SW 1271 (cell line): Measurements from ENCODE around the gene AATK.

Experiments
- DNase-seq, 2 experiments: peaks; one replicate each; lab custom pipeline; 2025; lab: John Stamatoyannopoulos, UW

The AATK gene

DNA sequence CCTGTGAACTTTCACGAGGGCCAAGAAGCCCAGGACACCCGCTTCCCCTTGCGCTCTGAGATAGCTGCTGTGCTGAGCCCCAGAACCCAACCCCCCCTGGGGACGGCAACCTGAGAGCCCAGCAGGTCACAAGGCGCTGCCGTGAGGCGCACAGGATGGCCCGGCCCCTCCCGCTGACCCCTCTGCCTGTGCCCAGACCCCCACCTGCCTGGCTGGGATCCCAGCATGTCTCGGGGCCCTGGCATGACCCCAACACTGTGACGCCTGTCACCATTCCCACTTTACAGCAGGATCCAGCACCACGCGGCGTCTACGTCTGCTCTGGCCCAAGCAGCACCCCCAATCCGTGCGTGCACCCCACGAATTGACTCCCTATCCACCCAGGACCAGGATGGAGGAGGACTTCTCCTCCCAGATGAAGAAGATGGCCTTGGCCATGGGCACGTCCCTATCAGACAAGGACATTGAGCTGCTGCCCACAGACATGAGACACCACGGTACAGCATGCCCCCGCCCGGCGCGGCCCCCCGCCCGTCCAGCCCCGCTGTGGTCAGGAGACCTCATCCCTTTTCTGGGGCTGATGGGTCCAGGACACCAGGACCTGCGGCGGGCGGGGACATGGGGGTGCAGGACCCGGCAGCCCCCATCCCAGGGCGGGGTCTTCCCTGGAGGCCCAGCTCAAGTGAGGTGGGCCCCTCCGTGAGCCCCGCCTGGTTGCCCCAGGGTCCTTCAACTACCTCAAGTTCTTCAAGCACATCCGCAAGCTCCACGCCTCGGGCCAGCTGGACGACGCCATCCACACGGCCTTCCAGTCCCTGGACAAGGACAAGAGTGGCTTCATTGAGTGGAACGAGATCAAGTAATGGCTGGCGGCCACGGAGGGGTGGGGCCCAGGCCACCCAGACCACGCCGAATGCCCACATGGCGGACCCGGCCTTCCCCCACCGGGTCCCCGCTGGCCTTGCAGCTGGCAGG, 15.1 kb upstream of the AATK start:
- no peak for DNase-seq

DNA sequence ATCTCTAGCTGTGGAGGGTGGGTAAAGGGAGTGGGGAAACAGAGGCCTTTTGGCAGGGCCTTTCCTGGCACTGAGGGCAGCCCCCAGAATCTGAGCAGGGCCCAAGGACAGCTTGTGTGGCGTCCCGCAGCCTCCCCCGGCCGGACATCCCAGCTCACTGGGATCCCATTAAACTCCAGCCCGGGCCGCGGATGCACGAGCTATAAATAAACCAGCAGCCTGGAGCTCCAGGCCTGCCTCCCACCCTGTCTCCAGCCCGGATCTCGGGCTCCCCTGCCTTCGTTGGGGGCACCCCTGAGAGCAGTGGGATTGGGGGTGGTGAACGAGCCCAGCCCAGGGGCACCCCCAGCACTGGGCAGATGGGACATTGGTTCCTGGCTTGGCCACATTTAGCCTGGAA, 13.8 kb upstream of the AATK start:
- no peak for DNase-seq

DNA sequence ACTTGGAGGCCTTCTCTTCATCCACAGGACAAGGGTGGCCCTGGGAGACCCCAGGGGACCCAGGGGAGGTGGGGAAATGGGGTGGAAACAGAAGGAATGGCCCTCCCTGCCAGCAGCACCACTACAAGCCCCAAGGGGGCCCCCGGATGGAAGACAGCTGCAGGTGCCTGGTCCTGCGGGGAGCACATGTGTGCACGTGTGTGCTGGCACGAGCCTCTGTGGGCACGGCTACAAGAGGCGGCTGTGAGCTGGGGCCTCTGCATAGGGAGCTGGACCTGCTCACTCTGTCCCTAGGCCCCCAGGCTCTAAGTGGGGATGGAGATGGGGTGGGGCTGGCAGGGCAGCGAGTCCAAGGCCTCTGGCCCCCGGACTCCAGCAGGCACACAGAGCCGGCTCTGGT, 13.2 kb upstream of the AATK start:
- no peak for DNase-seq

- DNase-seq: no peak
Measured at GRCh38 chr17:81178136-81179091, 12.4 kb upstream of the AATK start.

- DNase-seq: no peak
Measured at GRCh38 chr17:81176666-81177065, 10.6 kb upstream of the AATK start.

GRCh38 chr17:81173762-81174155, 7.7 kb upstream of the AATK start:
- DNase-seq: no peak

GRCh38 chr17:81173052-81173761, 7.2 kb upstream of the AATK start:
- DNase-seq: no peak

DNA sequence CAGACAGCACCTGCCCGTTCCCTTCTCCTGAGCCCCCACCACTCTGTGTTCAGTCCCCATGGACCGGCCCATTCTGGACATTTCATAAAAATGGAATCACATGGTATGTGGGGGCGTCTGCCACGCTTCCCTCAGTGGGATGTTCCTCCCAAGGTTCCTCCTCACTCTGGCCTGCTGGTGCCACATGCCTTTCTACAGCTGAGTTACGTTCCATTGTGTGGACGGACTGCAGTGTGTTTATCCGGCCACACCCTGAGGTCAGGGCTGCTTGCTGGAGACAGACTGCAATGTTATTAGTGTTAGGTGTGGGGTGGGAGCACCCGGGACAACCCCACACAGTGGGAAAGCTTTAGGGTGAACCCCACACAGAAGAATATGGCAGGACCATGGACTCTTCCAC, 5.9 kb upstream of the AATK start:
- DNase-seq: no peak

GRCh38 chr17:81170727-81171494, 4.9 kb upstream of the AATK start:
- DNase-seq: no peak

DNA sequence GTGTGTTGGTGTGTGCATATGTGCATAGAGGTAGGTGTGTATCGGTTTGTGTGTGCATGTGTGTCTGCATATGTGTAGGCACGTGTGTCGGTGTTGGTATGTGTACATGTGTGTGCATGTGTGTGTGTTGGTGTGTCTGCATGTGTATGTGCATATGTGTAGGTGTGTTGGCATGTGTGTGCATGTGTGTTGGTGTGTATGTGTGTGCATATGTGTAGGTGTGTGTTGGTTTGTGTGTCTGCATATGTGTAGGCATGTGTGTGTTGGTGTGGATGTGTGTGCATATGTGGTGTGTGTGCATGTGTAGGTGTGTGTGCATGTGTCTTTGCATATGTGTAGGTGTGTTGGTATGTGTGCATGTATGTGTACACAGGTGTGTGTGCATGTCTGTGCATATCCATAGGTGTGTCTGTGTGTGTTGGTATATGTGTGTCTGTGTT, 3.9 kb upstream of the AATK start:
- no peak for DNase-seq

- no peak for DNase-seq
Measured at GRCh38 chr17:81167638-81168037, 1.6 kb upstream of the AATK start.

GRCh38 chr17:81167194-81167524, 1.1 kb upstream of the AATK start:
- no peak for DNase-seq

DNA sequence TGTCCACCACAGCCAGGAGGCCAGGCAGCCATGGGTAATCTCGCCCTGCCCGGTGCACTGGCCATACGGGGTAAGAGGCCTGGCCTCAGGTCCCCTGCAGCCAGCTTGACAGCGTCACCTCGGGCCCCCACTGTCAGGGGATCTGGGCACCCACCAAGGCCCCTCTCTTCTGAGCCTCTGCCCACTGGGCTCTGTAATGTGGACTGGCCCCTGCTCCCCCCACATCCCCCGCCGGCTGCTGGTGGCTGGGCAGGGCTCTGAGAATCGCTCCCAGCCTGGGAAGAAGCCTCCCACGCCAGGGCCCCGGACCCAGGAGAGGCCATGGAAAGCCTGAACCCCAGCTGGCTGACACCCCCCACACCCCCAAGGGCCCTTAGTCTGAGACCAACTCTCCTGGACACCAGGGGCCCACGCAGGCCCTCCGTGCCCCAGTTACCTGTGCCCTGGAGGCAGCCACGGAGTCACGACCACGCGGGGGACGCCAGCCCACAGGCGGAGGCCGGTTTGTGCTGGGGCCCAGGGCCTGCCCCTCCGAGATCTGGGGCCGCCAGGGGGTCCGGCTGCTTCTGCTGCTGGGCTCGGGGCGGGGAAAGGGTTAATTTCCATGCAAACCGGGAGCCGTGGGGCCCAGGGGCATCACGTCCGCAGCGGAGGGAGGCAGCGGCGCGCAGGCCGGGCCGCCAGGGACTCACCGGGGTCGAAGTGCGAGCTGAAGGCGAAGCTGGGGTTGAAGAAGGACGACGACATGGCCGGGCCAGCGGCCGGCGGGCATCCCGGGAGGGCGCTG, 582 bp downstream of the AATK start, which contains the start of gene PVALEF:
Gene PVALEF, plus strand, starts transcription at position 262 of the 787 bp plus-strand sequence. CDS start 15,720 bp downstream, outside the sequence.
- DNase-seq: no peak

DNA sequence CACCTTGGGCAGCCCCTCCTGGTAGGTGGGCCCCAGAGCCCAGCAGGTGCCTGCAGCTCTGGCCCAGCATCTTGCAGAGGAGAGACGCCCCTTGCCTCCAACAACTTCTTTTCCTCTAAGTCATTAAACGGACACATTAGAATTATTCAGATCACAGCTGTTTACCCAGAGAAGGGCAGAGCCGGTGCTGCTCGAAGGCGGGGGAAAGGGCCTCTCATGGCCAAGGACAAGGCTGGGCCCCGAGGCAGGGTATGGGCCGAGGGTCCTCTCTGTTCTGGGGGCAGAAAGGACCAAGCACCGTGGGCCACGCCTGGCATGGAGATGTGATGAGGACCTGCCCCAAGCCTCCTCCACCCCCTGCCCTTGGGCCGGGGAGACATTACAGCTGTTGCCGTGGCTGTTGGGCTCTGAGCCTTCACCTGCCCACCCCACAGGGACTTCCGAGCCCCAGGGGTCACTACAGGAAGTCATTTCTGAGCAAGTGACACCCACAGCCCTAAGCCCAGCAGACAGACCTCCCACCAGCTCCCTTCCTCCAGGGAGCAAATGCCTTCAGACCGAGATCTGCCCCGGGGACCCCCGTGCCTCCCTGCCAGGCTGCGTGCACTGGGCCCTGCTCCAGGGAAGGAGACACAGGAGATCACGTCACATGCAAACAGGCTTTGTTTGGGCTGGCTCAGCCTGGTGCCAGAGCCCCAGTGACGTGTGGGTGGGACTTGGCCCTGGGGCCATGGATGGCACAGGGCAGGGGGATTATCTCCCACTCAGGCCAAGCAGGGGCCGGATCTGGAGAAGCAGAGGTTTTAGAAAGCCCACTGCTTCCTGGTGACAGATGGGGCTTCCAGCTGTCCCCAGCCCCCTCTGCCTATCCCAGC, 1.4 kb downstream of the AATK start:
- no peak for DNase-seq

DNA sequence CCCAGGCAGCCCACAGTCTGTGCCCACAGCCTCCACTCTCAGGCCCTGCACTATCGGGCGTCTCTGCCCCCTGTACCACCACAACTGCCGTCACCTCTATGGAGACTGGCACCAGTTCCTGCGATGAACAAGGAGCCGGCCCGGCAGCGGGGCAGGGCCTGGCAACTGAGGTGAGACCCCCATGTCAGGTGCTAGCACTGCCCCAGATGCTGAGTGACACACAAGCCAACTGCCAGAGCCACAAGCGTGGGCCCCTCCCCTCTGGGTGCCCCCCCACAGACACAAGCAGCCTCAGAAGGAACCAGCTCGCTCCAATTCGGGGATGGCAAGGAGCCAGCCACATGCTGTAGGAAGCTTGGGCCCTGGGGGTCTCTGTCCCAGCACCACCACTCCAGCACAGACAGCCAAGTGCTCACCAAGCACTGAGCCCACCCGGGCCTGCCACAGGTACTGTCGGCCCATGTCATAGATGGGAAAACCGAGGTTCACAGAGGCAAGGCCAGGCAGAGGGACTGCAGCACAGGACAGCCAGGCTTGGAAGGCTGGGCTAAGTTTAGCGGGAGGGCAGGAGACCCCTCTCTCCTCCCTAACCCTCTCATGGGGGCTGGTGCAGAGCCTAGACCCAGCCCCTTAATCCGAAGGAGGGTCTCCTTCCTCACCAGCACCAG, 2.2 kb downstream of the AATK start:
- DNase-seq: no peak

DNA sequence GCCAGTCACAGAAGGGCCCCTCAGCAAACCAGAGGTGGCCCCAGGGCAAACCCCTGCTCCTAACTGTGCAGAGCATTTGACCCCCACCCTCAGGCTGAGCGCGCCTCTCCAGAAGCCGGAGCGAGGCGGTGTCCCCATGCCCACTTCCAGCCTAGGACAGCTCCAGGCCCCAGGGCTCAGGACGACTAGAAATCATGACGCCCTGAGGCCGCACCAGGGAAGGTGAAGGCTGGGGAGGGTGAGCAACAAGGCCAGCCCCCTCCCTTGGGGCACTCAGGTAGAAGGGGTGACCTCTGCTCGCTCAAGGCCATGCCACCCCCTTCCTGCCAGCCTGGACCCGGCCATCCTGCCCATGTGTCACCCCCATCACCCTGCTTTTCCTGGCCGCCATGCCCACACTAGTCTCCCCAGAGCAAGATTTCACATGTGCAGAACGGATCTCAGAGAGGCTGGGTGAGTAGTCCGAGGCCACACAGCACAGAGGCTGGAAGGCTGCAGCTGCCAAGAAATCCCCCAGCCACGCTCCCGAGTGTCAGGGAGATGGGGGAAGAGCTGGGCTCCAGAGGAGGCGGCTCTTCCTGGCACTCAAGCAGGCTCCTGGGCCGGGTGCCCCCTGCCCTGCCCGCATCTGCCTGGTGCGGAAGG, 2.8 kb downstream of the AATK start:
- DNase-seq: no peak

DNA sequence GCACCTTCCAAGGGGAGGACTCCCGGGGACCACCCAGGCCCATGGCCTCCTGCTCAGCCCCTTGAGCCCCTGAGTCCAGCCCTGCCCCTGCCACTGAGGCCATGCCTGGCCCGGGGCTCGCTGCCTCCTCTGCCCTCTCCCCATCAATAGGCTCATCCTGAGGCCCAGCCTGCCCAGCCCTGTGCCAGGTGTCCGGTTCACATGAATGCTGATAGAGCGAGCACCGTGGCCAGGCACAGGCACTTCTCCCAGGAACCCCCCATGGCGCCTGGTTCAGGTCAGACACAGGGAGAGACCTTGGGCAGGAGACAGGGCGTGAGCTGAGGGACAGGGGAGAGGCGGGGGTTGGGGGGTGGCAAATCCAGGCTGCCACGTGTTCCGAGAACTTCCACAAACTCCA, 3.5 kb downstream of the AATK start:
- no peak for DNase-seq

DNA sequence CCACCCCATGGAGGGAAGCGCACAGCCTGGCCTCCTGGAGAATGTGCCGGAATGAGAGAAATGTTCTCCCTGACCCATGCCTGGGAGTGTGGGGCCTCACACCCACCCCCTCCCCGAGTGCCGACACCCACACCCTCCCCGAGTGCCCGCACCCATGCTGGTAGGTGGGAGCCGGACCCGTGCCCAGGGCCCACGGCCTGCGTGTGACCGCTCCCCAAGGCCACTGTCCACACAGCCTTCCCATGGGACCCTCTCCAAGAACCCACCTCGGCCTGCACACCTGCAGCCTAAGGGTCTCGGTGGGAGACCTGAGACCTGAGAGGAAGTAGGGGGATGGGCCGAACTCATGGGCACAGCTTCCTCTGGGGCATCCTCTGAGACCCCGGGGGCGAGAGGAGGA, 4.0 kb downstream of the AATK start:
- no peak for DNase-seq
